GM21447 (cell line): Measurements from ENCODE around the gene AASDH.

Experiments
- ATAC-seq: cut with Tn5 transposase; IDR thresholded peaks from one replicate; pipeline ENCODE4 v1.9.1; 2021; ENCODE audit not compliant: unreplicated experiment

The AASDH gene

DNA sequence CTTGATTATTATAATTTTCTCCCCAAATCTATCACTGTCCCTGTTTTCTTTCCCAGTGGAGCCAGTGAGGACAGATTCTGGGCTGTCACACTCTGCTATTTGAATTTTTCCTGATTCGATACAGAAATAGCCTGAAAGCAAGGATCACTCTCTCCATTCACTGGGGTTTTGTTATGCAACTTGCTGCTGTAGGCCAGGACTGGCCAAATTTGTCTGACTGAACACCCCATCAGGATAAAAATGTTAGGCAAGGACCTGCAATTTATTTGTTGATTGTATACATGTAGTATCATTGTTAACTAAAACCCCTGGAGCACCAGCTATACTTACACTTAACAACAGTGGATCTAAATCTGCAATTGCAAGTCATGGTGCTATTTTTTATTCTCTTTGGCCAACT lies 68.7 kb downstream of the AASDH start:
- no peak for ATAC-seq

DNA sequence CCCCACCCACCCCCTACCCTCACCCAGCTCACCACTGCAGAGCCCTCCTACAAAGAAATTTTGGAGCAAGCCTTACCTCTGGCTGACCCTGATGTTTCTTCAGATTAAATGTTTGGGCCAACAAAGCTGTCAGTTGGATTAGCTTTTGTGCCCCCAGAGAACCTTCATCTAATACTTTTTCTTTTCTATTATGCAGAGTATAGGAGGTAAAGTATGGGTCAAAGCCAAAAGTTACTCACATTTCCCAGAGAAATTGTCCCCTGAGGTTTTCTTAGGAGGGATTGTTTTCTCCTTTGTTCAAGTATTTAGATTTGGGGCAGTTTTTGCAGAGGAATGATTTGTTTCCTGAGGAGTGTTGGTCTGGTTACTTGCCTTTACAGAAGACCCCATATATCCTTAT lies 69.5 kb downstream of the AASDH start:
- ATAC-seq = no peak

DNA sequence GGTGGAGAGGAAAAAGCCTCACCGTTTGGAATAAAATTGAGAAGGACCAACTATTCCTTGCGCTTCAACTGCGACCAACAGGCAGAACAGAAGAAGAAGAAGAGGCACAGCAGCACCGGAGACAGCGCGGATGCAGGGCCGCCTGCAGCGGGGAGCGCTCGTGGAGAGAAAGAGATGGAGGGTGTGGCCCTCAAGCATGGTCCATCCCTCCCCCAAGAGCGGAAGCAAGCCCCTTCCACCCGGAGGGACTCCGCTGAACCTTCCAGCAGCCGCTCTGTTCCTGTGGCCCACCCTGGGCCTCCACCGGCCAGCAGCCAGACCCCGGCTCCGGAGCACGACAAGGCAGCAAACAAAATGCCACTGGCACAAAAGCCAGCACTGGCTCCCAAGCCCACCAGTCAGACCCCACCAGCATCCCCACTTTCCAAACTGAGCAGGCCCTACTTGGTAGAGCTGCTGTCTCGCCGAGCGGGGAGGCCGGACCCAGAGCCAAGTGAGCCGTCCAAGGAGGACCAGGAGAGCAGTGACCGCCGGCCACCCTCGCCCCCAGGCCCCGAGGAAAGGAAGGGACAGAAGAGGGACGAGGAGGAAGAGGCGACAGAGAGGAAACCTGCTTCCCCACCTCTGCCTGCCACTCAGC lies 71.2 kb downstream of the AASDH start:
- ATAC-seq = no peak

DNA sequence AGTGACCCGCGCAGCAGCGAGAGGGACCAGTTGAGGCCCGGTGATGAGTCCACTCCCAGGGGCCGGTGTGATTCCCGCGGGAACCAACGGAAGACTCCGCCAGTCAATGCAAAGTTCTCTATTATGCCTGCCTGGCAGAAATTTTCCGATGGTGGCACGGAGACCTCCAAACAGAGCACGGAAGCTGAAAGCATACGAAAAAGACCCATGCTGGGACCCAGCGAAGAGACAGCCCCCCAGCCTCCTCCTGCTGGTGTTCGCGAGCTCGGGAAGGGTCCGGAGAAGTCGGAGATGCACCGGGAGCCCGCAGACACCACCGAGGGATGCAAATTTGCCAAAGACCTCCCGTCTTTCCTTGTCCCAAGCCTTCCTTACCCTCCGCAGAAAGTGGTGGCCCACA lies 71.7 kb downstream of the AASDH start:
- no peak for ATAC-seq

DNA sequence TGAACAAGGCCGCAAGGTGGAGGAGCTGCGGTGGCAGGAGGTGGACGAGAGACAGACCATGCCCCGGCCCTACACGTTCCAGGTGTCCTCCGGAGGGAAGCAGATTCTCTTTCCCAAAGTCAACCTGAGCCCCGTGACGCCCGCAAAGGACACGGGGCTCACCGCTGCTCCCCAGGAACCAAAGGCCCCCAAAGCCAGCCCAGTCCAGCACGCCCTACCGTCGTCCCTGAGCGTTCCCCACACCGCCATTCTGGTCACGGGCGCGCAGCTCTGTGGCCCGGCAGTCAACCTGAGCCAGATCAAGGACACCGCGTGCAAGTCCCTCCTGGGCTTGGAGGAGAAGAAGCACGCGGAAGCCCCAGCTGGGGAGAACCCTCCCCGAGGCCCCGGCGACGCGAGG lies 72.2 kb downstream of the AASDH start:
- ATAC-seq = no peak

DNA sequence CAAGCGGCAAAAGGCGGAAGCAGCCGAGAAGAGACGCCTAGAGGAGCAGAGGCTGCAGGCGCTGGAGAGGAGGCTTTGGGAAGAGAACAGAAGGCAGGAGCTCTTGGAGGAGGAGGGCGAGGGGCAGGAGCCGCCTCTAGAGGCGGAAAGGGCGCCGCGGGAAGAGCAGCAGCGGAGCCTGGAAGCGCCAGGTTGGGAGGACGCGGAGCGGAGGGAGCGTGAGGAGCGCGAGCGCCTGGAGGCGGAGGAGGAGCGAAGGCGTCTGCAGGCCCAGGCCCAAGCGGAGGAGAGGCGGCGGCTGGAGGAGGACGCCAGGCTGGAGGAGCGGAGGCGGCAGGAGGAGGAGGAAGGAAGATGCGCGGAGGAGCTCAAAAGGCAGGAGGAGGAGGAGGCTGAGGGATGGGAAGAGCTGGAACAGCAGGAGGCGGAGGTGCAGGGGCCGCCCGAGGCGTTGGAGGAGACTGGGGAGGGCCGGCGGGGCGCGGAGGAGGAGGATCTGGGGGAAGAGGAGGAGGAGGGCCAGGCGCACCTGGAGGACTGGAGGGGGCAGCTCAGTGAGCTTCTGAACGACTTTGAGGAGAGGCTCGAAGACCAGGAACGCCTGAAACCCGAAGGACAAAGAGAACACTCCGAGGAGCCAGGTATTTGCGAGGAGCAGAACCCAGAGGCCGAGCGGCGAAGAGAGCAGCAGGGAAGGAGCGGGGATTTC lies 72.9 kb downstream of the AASDH start:
- ATAC-seq = no peak

DNA sequence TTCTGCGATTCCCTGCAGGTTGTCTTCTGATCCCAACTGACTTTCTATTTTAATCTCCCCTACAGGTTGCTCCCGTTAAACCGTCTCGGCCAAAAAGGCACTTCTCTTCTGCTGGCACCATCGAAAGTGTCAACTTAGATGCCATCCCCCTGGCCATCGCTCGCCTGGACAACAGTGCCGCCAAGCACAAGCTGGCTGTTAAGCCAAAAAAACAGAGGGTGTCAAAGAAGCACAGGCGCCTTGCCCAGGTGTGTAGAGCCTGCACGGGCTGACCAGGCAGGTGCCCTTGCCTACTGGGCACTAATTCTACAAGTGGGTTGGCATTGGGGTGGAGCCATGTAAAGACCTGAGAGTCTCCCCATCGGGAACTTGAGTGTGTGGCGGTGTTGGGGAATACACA lies 74.2 kb downstream of the AASDH start:
- ATAC-seq = no peak

DNA sequence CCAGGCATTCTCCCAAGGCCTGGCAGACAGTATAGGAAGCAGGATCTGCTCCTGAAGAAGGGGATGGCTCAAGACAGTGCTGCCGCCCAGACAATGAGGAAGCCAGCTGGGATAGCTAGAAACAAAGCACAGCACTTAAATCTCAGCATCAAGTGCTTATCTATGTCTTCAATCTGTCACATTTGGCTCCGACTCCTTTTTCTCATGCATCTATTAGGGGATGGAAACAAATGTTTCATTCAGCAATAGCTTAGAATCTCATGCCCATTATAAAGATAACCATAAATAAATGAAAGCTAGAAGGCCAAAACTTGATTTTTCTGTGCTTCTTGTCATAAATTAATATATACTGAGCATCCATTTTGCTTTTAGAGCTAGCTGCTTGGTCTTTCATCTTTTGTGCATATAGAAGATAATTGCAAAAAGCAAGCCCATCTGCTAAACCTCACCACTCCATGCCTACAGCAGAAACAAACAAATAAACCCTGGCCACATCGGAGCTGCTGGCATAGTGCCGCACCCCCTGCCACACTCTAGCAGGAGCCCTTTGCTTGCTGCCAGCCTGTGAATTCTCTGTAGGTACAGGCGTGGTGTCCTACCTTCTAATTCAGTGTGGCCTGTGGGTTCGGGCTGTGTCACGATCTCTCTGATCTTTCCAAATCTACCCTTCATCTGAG lies 75.9 kb downstream of the AASDH start:
- ATAC-seq = no peak

DNA sequence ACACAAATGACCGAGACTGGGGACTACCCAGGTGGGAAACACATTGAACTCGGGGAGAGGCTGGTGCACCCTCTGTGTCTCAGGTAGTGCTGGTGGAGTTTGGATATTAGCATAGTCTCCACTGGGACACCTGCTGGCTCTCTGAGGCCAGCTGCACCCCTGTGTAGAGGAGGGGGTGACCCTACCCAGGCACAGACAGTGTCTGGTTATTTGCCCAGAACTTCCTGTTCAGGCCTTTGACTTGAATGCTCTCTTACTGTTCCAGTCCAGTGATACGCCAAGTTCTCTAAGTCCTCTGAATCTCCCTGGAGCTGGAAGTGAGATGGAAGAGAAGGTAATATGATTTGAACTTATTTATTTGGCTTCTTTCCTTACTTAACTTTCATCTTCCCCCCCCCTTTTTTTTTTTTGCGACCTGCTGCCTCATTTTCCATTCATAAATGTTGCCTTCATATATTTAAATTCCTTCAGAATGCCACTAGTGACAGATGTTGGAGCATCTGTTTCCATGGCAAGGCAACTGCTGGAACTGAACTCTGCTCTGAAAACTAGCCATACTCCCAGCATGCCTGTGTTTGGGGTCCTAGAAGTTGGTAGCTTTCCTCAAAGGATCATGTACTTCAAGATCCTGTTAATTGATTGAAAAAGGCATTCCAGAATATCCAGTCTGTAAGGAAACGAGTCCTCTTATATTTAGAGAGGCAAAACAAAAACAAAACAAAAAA lies 76.7 kb downstream of the AASDH start:
- ATAC-seq = no peak

DNA sequence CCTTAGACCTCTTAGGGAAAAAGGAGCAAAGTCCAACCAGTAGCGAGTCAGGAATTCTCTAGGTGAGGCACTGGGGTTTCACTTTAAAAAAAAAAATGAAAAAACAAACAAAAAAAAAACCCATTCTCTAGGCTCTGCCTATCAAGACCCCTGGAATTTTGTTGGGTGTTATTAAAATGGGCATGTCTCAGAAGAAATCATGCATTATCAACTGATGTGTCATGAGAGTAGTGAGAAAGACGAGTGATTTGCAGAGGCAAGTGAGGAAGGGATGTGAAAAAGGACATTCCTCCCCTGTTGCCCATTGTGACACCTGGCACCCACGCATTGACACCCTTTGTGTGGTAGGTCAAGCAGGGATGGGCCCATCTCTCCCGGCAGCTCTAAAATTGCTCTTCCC lies 78.9 kb downstream of the AASDH start:
- no peak for ATAC-seq

DNA sequence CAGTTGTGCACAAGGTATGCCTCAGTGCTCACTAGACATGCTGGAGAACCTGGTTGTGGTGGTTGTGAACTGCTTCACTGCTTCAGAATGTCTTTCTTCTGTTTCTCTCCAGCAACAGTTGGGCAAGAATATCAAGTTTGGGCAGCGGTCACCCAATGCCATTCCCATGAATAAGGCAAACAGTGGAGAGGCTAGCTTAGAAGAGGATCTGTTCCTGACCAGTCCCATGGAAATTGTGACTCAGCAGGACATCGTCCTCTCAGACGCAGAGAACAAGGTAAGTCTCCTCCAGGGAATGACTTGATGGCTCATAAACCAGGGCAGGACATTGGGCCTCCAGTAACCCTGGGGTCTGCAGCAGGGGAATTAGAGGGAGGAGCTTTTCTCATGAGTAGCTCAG lies 79.9 kb downstream of the AASDH start:
- ATAC-seq = no peak

DNA sequence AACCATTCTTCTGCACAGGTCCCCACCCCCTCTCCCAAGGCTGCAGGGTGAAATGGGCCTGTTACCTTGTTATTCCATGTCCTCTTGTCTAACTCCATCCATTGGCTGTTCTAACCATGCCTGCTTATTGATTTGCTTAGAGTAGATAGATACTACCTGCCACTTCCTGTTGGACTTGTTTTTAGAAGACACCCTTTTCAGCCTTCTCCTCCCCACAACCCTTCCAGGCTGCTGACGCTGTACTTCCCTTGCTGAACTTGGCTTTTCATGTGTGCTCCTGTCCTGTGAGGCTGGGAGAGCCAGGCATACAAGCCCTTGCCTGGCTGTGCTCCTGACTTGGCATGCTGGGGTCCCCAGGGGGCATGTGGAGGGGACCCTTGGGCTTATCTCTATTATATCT lies 81.9 kb downstream of the AASDH start:
- ATAC-seq = no peak

DNA sequence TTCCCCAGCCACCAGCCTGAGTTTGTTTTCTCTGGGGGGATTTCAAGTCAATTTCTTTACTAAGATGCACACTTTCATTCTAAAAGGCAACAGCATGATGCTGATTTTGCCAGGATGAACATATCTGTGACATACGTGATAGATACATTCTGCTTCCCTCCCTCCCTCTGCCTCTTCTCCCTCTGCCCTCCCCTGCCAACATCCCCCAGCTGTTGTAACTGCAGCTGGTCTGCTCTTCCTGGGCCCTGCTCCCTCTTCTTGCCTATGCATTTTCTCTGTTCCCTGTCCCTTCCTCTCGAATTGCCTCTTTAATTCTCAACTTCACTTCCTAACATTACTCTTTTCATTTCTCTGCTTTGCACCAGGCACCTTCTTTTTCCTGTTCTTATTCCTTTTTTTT lies 83.4 kb downstream of the AASDH start:
- ATAC-seq = no peak

DNA sequence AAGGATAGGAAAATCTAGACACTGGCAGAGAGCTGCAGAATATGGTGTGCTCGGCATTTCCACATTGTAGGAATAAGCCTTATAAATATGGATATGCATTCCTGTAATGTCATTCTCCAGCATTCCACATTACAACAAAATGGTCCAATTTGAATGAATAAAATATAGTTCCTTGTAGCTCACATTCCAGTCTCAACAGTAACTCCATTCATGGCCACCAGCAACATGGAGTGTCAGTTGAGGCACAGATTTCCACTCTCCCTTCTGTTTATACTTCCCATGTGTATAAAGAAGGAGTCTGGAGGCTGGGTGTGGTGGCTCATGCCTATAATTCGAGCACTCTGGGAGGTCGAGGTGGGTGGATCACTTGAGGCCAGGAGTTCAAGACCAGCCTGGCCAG lies 84.5 kb downstream of the AASDH start:
- ATAC-seq = no peak

DNA sequence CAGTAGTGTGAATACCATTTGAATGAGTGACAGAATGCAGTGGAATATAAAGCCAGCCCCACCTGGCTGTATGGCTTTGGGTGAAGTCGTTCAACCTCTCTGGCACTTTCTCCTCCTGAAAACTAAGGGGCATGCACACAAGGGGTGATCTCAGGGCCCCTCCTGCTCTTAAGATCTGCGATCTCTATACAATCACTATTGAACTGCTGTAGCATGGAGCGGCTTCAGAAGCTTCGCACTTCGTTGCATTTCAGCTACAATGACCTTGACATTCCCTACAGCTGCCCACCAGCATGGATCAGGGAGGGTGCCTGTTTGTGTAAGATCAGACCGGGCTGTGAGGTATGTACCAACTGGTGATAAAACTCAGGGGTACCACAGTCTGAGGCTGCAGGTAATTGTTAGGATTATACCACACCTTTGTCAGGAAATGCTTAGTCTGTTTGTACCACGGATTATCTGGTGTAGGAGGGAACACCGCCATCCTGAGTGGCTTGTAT lies 85.2 kb downstream of the AASDH start:
- no peak for ATAC-seq

DNA sequence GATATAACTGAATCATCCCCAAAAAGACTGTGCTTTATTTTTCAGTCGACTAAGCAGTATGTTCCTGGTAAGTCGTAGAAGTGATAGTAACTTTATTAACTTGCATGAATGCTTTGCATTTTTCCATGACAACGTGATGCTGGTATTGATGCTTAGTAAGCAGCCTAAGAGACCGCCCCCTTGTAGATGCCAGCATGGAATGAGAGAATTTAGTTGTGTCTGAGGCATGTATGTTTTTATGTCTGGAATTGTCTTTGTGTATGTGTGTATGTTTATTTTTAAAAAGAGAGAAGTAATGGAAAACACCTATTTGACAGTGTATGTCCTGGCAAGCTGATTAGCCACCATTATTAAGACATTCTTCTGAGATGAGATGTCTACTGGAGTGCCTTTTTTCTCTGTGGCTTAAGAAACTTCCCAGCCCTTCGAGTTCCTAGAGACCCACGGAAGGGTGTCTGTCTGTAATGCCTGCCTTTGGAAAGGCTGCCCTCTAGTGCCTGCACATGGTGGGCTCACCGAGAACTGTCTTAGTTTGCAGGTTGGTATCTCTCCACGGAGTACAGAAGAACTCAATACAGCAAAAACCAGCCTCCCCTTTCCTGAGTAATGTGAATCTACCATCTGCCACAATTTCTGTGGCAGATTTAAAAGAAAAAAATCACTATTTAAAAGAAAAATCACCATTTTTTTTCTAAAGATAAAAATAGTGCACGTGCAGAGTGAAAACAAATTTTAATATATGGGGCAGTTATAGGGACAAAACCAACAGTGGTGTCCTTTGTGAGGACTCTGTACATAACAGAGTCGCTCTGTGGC lies 85.9 kb downstream of the AASDH start:
- peak; percentile 93 for ATAC-seq

DNA sequence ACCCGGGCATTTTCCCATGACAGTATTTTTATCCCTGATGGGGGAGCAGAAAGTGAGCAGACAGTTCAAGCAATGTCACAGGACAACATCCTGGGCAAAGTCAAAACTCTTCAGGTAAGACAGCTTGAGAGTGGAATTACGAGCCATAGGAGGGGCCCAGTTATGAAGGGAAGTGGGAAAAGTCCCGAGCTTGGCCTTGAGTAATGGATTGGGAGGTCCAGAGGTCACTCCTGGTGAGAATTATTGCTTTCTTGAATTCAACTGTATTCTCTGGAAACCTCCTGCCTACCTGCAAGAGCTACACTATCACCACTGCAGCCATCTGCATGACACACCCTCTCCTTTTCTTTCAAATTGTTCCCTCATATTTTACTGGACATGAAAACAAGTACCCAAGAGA lies 89.1 kb downstream of the AASDH start:
- ATAC-seq = no peak

DNA sequence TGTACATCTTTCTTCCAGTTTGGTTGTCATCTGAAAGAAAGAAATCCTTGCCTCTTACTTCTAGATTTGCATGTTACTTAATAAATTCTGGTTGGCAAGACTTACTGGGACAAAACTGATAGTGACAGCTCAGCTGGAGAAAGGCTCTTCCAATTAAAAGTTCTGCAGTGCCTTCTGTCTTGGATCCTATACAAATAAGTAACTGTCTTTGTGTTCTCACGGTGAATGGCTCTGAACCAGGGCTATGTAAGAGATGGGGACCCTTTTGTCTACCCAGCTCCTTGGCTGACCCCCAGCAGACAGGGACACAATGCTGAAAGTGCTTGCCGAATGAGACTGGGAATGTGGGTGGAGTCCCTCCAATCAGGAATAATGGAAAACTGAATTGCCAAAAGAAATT lies 89.5 kb downstream of the AASDH start:
- ATAC-seq = no peak

DNA sequence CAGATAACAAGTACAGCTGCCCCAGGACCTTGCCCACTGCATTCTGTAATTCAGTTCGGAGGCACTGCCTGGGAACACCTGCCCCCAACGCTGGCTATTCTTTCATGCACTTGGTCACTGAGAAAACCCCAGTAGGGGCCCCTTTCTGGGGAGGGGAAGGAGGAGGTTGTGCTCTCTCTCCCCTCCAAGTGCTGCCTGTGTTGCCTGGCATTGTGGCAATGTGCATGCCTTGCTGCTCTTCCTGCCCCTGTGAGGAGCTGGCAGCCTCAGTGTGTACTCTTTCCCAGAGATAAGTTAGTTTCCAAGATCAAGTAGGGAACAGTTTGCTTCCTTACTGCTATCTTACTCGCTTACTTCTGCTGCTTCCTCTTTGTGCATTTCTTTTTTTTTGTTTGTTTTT lies 90.8 kb downstream of the AASDH start:
- no peak for ATAC-seq

DNA sequence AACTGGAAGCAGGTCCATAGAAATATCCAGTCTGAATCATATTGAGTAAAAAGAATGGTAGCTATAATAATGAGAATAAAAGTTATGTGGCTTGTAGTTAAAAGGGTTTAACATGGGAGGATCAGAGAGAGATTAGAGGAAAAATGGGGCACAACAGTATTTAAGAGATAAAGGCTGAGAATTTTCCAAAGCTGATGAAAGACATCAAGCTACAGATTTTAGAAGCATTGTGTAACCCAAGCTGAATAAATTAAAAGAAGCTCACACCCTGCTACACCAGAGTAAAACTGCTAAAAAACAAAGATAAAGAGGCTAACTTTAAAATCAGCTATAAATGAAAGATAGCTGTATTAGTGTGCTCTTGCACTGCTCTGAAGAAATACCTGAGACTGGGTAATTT lies 94.2 kb downstream of the AASDH start:
- no peak for ATAC-seq

DNA sequence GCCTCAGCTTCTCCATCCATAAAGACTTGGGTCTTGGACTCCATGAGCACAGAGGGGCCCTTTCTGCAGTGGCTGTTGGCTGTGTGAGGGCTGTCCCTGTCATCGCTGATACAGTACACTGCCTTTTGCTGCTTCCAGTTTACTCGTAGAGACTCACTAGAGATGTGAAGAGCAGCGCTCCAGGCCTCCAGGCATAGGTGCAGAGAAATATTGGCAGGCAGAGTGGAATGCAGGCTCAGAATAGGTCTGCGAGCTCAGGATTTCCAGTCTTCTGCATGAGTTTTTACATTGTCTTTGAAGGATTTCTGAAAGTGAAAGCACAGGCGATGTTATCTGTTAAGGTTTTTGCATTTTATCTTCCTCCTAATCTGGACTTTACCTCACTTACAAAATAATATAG lies 97.4 kb downstream of the AASDH start:
- ATAC-seq = no peak
